ENCODE measurements around the gene NEURL2.

NEURL2 gene

GRCh38 chr20:45867136-45867818, 23.7 kb downstream of the NEURL2 start:
- no peak for DNase-seq

GRCh38 chr20:45866454-45866853, 24.6 kb downstream of the NEURL2 start:
- DNase-seq = no peak

GRCh38 chr20:45863543-45864470, 27.2 kb downstream of the NEURL2 start:
- DNase-seq = no peak

- no peak for DNase-seq
Measured at GRCh38 chr20:45861221-45862075, 29.6 kb downstream of the NEURL2 start.

- no peak for DNase-seq
Measured at GRCh38 chr20:45860560-45861220, 30.3 kb downstream of the NEURL2 start.

- no peak for DNase-seq
Measured at GRCh38 chr20:45859916-45860315, 31.1 kb downstream of the NEURL2 start.

- peak in 2 of 4 experiments; percentile 21 to 55 for DNase-seq
Measured at GRCh38 chr20:45857882-45858216, 33.2 kb downstream of the NEURL2 start.

- DNase-seq = peak; percentile 66 to 85 (median 83)
Measured at GRCh38 chr20:45857114-45857881, 33.7 kb downstream of the NEURL2 start, which contains the start of the genes ACOT8 and ZSWIM3. Gene ACOT8, minus strand, starts transcription at chr20:45857392. Its CDS starts 77 bp downstream, at chr20:45857315. Gene ZSWIM3, plus strand, starts transcription at chr20:45857614. Its CDS starts 212 bp downstream, at chr20:45857826.

- DNase-seq = no peak
Measured at GRCh38 chr20:45853484-45853883, 37.5 kb downstream of the NEURL2 start.

- DNase-seq = no peak
Measured at GRCh38 chr20:45852326-45852725, 38.7 kb downstream of the NEURL2 start.

GRCh38 chr20:45851501-45851900, 39.5 kb downstream of the NEURL2 start:
- DNase-seq = no peak

GRCh38 chr20:45850926-45851325, 40.1 kb downstream of the NEURL2 start:
- DNase-seq = no peak

GRCh38 chr20:45850238-45850637, 40.8 kb downstream of the NEURL2 start:
- no peak for DNase-seq

GRCh38 chr20:45848969-45849582, 41.9 kb downstream of the NEURL2 start:
- DNase-seq = no peak

- DNase-seq = no peak
Measured at GRCh38 chr20:45848421-45848820, 42.6 kb downstream of the NEURL2 start.

GRCh38 chr20:45845452-45845851, 45.6 kb downstream of the NEURL2 start:
- DNase-seq = no peak

GRCh38 chr20:45843506-45843905, 47.5 kb downstream of the NEURL2 start:
- no peak for DNase-seq

- no peak for DNase-seq
Measured at GRCh38 chr20:45842169-45842812, 48.7 kb downstream of the NEURL2 start.

GRCh38 chr20:45841407-45842129, 49.4 kb downstream of the NEURL2 start:
- DNase-seq = no peak

- DNase-seq = no peak
Measured at GRCh38 chr20:45840700-45841198, 50.3 kb downstream of the NEURL2 start.

Data from activated CD4-positive, CD25-positive, alpha-beta regulatory T cell (primary cell).